H9 (cell line): ENCODE measurements around the gene ARMC12. TPM values are rescaled to one million over a fixed set of nuclear protein-coding genes. Genes with fewer than 3 reads are reported as not detected.

Source experiments
- DNase-seq: peaks from one replicate; pipeline ENCODE4 v3.0.0-alpha.2; 2017
- H2AFZ ChIP-seq: one replicate; pipeline ENCODE4 v1.6.1; 2013; ENCODE audit warnings: mild to moderate bottlenecking, low read length, control low read depth, moderate library complexity
- H2AK5ac ChIP-seq: 2 replicates; pipeline ENCODE4 v1.6.1; 2013; ENCODE audit warnings: low read length, control low read depth, mixed read lengths; ENCODE audit not compliant: insufficient read length
- H2BK120ac ChIP-seq: one replicate; pipeline ENCODE4 v1.6.1; 2013; ENCODE audit warnings: low read depth, mild to moderate bottlenecking, low read length, control low read depth, inconsistent platforms; ENCODE audit not compliant: poor library complexity, severe bottlenecking
- H2BK12ac ChIP-seq: 2 replicates; pipeline ENCODE4 v1.6.1; 2013; ENCODE audit warnings: low read length, control low read depth, mixed read lengths, low read depth; ENCODE audit not compliant: insufficient read length
- H2BK15ac ChIP-seq: 2 replicates; pipeline ENCODE4 v1.6.1; 2013; ENCODE audit warnings: low read depth, low read length, control low read depth
- H2BK20ac ChIP-seq: one replicate; pipeline ENCODE4 v1.6.1; 2013; ENCODE audit warnings: low read depth, mild to moderate bottlenecking, low read length, control low read depth, inconsistent platforms; ENCODE audit not compliant: poor library complexity, severe bottlenecking
- H2BK5ac ChIP-seq: 2 replicates; pipeline ENCODE4 v1.6.1; 2013; ENCODE audit warnings: low read length, control low read depth, mixed read lengths; ENCODE audit not compliant: insufficient read length
- H3K14ac ChIP-seq: 2 replicates; pipeline ENCODE4 v1.6.1; 2013; ENCODE audit warnings: low read length, control low read depth; ENCODE audit not compliant: insufficient read depth
- H3K18ac ChIP-seq: 2 replicates; pipeline ENCODE4 v1.6.1; 2013; ENCODE audit warnings: low read depth, mild to moderate bottlenecking, mixed read lengths, low read length, control low read depth; ENCODE audit not compliant: insufficient read length
- H3K23ac ChIP-seq: 2 replicates; pipeline ENCODE4 v1.6.1; 2013; ENCODE audit warnings: low read length, control low read depth, mixed read lengths, low read depth; ENCODE audit not compliant: insufficient read length
- H3K23me2 ChIP-seq: 2 replicates; pipeline ENCODE4 v1.6.1; 2013; ENCODE audit warnings: low read depth, mild to moderate bottlenecking, mixed read lengths, low read length, control low read depth; ENCODE audit not compliant: insufficient read length, poor library complexity, severe bottlenecking
- H3K27ac ChIP-seq: 2 replicates; pipeline ENCODE4 v1.5.1; 2013; ENCODE audit warnings: low read length, control low read depth, mixed read lengths, low read depth; ENCODE audit not compliant: insufficient read length
- H3K27me3 ChIP-seq: 2 replicates; pipeline ENCODE4 v1.6.1; 2013; ENCODE audit warnings: low read length, control low read depth, inconsistent platforms; ENCODE audit not compliant: insufficient read depth
- H3K4ac ChIP-seq: 2 replicates; pipeline ENCODE4 v1.6.1; 2013; ENCODE audit warnings: low read depth, mild to moderate bottlenecking, control low read depth, inconsistent platforms, low read length, moderate library complexity
- H3K4me1 ChIP-seq: 2 replicates; pipeline ENCODE4 v1.6.1; 2013; ENCODE audit warnings: low read length, control low read depth, inconsistent platforms; ENCODE audit not compliant: insufficient read depth
- H3K4me2 ChIP-seq: 2 replicates; pipeline ENCODE4 v1.6.1; 2013; ENCODE audit warnings: low read length, control low read depth, mixed read lengths; ENCODE audit not compliant: insufficient read length, insufficient read depth
- H3K56ac ChIP-seq: 2 replicates; pipeline ENCODE4 v1.6.1; 2013; ENCODE audit warnings: low read depth, mild to moderate bottlenecking, mixed read lengths, low read length, control low read depth; ENCODE audit not compliant: insufficient read length
- H3K79me1 ChIP-seq: 2 replicates; pipeline ENCODE4 v1.6.1; 2013; ENCODE audit warnings: low read depth, mild to moderate bottlenecking, moderate library complexity, low read length, control low read depth, inconsistent platforms; ENCODE audit not compliant: insufficient read depth, poor library complexity, severe bottlenecking
- H3K79me2 ChIP-seq: 2 replicates; pipeline ENCODE4 v1.6.1; 2013; ENCODE audit warnings: low read length, control low read depth, inconsistent platforms; ENCODE audit not compliant: insufficient read depth
- H3K9ac ChIP-seq: 2 replicates; pipeline ENCODE4 v1.6.1; 2013; ENCODE audit warnings: low read length, control low read depth, mixed read lengths; ENCODE audit not compliant: insufficient read length; ENCODE audit errors: extremely low read depth
- H3K9me3 ChIP-seq: one replicate; pipeline ENCODE4 v1.6.1; 2013; ENCODE audit warnings: low read depth, low read length, inconsistent platforms; ENCODE audit not compliant: control insufficient read depth
- H3T11ph ChIP-seq: one replicate; pipeline ENCODE4 v1.6.1; 2013; ENCODE audit warnings: mild to moderate bottlenecking, low read length, control low read depth, inconsistent platforms
- H4K20me1 ChIP-seq: one replicate; pipeline ENCODE4 v1.6.1; 2013; ENCODE audit not compliant: control insufficient read depth, insufficient read length, insufficient read depth
- H4K5ac ChIP-seq: 2 replicates; pipeline ENCODE4 v1.6.1; 2013; ENCODE audit warnings: low read depth, mild to moderate bottlenecking, mixed read lengths, low read length, control low read depth; ENCODE audit not compliant: insufficient read length
- H4K8ac ChIP-seq: replicated peaks from 2 replicates; pipeline ENCODE4 v1.6.1; 2013; ENCODE audit warnings: low read length, control low read depth, mixed read lengths, low read depth; ENCODE audit not compliant: insufficient read length
- H4K91ac ChIP-seq: 2 replicates; pipeline ENCODE4 v1.6.1; 2013; ENCODE audit warnings: low read depth, mild to moderate bottlenecking, moderate library complexity, mixed read lengths, low read length, control low read depth; ENCODE audit not compliant: insufficient read length
- H3K27ac Mint-ChIP-seq, 3 experiments: 2 replicates in 2 of 3; 3 replicates in 1 of 3; pipeline ENCODE4 v1.8.0; 2020 to 2021; ENCODE audit warnings: mixed read lengths in 3 of 3, mild to moderate bottlenecking in 1 of 3, moderate library complexity in 1 of 3
- H3K27me3 Mint-ChIP-seq: 2 replicates; pipeline ENCODE4 v1.8.0; 2021; ENCODE audit warnings: low read depth, mild to moderate bottlenecking, moderate library complexity, mixed read lengths
- H3K36me3 Mint-ChIP-seq, 3 experiments: 2 replicates in 2 of 3; 3 replicates in 1 of 3; pipeline ENCODE4 v1.8.0; 2020 to 2021; ENCODE audit warnings: low read depth in 3 of 3, mixed read lengths in 3 of 3; ENCODE audit not compliant: insufficient read depth in 1 of 3
- H3K4me1 Mint-ChIP-seq, 2 experiments: 2 replicates each; pipeline ENCODE4 v1.8.0; 2020; ENCODE audit warnings: mixed read lengths in 2 of 2
- H3K4me3 Mint-ChIP-seq, 2 experiments: 2 replicates in 1 of 2; 3 replicates in 1 of 2; pipeline ENCODE4 v1.8.0; 2020 to 2021; ENCODE audit warnings: mild to moderate bottlenecking in 2 of 2, mixed read lengths in 2 of 2, moderate library complexity in 1 of 2
- H3K9me3 Mint-ChIP-seq, 2 experiments: 2 replicates in 1 of 2; 3 replicates in 1 of 2; pipeline ENCODE4 v1.8.0; 2020; ENCODE audit warnings: mild to moderate bottlenecking in 2 of 2, mixed read lengths in 2 of 2, moderate library complexity in 1 of 2
- WGBS: extraction: QIAGEN DNeasy Blood & Tissue Kit; methylation state at CpG from one replicate; pipeline ENCODE4 v1.1.7; 2013; ENCODE audit warnings: missing lambda C conversion rate, low lambda C conversion rate, mixed read lengths; ENCODE audit not compliant: insufficient read length; ENCODE audit errors: extremely low coverage; 5-methylcytosine and 5-hydroxymethylcytosine counted together
- total RNA-seq: library from RNA; stranded (reverse); gene quantifications from 2 replicates; pipeline ENCODE4 v1.2.1, GENCODE V29; 2021
- TF ChIP-seq, protein P1 (sequence below): fragments of 200-600 bp; sonication (generic); conservative IDR thresholded peaks from 3 replicates; pipeline ENCODE4 v1.8.0; 2021; ENCODE audit warnings: antibody characterized with exemption, mild to moderate bottlenecking

Gene ARMC12
- total RNA-seq, 1 experiment from 2014 or later: 1.7 TPM

DNA sequence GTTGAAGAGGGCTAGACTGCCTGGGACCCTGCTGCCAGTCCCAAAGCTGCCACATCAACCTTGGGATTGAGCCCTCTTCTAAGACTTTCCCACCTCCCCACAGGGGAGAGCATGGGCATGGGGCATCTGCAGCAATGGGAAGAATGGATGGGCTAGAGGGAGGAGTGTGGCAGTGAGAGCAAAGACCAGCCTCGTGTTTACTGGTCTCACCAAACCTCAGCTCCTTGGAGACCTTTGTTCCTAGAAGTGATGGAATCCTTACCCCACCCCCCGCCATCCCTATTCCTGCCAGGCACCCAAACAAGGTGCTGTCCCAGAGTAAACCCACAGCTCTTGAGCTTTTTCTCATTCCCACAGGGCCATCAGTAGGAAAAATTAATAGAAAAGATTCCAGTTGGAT lies 20.0 kb upstream of the ARMC12 start:
- H2AK5ac ChIP-seq: no peak overlapping the region
- no peak overlapping the region for H2BK120ac ChIP-seq
- H4K91ac ChIP-seq: no peak overlapping the region
- no peak overlapping the region; a peak in 1 of 5 replicates for H3K4me3 Mint-ChIP-seq
- H3K9ac ChIP-seq: no peak overlapping the region
- peak overlapping the region; percentile 32; the same call in 1 of the 2 replicates for H3K14ac ChIP-seq
- H3K27me3 ChIP-seq: no peaks in the 10 kb centered on the region; the same call in 1 of the 2 replicates
- H3K23ac ChIP-seq: no peak overlapping the region
- TF ChIP-seq, protein P1, sequence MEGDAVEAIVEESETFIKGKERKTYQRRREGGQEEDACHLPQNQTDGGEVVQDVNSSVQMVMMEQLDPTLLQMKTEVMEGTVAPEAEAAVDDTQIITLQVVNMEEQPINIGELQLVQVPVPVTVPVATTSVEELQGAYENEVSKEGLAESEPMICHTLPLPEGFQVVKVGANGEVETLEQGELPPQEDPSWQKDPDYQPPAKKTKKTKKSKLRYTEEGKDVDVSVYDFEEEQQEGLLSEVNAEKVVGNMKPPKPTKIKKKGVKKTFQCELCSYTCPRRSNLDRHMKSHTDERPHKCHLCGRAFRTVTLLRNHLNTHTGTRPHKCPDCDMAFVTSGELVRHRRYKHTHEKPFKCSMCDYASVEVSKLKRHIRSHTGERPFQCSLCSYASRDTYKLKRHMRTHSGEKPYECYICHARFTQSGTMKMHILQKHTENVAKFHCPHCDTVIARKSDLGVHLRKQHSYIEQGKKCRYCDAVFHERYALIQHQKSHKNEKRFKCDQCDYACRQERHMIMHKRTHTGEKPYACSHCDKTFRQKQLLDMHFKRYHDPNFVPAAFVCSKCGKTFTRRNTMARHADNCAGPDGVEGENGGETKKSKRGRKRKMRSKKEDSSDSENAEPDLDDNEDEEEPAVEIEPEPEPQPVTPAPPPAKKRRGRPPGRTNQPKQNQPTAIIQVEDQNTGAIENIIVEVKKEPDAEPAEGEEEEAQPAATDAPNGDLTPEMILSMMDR: no peak
- no peaks in the 10 kb centered on the region for H3K23me2 ChIP-seq
- no peak overlapping the region for H2AFZ ChIP-seq
- no peak overlapping the region for H4K5ac ChIP-seq
- no peaks in the 10 kb centered on the region for H3K79me2 ChIP-seq
- H2BK15ac ChIP-seq: no peak overlapping the region
- no peak overlapping the region for H2BK5ac ChIP-seq
- no peak for DNase-seq
- WGBS: no CpG with 5 or more reads among the region's 2 CpGs
- no peaks in the 10 kb centered on the region for H4K20me1 ChIP-seq
- H3K4me1 ChIP-seq: peaks cover 18% of the 10 kb centered on the region; the same call in 1 of the 2 replicates
- H3K4me2 ChIP-seq: no peak overlapping the region
- H3K27me3 Mint-ChIP-seq: peaks cover 7% of the 10 kb centered on the region
- H3K18ac ChIP-seq: peak overlapping the region; percentile 81
- peak overlapping the region; percentile 70; the same call in 1 of the 2 replicates for H3K4ac ChIP-seq
- peaks cover 54 to 56% of the 10 kb centered on the region in 2 experiments for H3K4me1 Mint-ChIP-seq
- H3K9me3 ChIP-seq: no peaks in the 10 kb centered on the region
- no peaks in the 10 kb centered on the region for H3K79me1 ChIP-seq
- no peak overlapping the region for H2BK20ac ChIP-seq
- no peaks in the 10 kb centered on the region for H3K9me3 Mint-ChIP-seq
- H4K8ac ChIP-seq: no peak overlapping the region
- peak overlapping the region; percentile 40 for H2BK12ac ChIP-seq
- H3K36me3 Mint-ChIP-seq: no peaks in the 10 kb centered on the region
- no peak overlapping the region for H3K27ac ChIP-seq
- no peak overlapping the region for H3K56ac ChIP-seq
- H3T11ph ChIP-seq: no peak overlapping the region
- peak overlapping the region in 1 of 3 experiments; percentile 83; a peak in 2 of 7 replicates for H3K27ac Mint-ChIP-seq
